ENCODE measurements around the gene MLN. TPM values are rescaled to one million over a fixed set of nuclear protein-coding genes. Genes with fewer than 3 reads are reported as not detected.
A peak's percentile ranks its signal among the peaks of the same experiment; 100 is the strongest.

Gene MLN
- polyA plus RNA-seq, 2 of the 4 experiments (the other 2 are of a cell fraction) = not detected

DNA sequence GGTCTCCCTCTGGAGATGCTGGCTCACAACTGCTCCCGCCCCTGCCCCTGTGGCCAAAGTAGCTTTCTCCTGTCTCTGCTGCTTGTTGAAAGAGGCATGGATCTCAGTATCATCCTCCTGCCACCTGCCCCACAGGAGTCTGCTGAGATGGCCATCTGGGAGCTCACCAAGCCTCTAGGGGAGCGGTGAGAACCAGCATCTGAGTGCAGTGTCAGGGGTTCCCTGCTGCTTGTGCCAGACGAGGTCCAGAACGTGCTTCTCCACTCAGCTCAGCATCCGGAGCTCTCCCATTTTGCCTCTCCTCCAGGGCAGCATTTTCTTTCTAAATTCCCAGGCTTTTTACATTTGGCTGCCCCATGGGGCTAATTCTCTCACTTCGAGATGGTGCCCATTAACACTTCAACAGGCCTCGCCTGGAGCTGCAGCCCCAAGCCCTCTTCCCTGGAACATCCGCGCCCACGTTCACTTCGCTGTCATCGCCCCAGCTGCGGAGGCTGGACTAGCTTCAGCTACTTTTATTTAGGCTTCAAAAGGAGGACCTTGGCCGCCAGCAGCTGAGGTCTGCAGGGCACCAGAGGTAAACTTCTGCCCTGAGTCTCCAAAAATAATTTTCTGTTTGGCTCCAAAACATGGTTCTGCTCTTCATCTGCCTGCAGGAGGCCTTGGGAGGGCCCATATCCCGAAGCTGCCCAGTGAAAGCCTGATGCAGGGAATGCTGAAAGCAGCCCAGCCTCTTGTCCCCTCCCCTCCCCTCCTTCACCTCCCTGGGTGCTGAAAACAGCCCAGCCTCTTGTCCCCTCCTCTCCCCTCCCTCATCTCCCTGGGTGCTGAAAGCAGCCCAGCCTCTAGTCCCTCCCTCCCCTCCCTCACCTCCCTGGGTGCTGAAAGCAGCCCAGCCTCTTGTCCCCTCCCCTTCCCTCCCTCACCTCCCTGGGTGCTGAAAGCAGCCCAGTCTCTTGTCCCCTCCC is 25.2 kb upstream of the MLN start:
- 82% methylated on average over 15 of the region's 15 CpGs for WGBS (ENCODE audit: missing lambda C conversion rate)
- ATAC-seq (no peak), DNase-seq (ENCODE audit: low read depth in 1 of 2, low spot score in 1 of 2) (no peak), FAIRE-seq (no peak)
- POLR2A ChIA-PET = no interaction called here
- Histone ChIP-seq H3K4me2 (no peak overlapping the region), H3K9me3 (no peaks in the 10 kb centered on the region), H3K4me3 (no peak overlapping the region), H3K27ac (peak overlapping the region in 1 of 2 experiments; percentile 46; a peak in 1 of 6 replicates), H3K4me1 (0 out of 3 replicates have a peak, but pooled peaks cover under 1% of the 10 kb centered on the region)
- CTCF ChIA-PET = interaction anchor here (1.3 kb wide), 1 partner anchor 23 kb away, joined by 3 read pairs; no protein-coding TSS in a partner anchor
- TF ChIP-seq ESRRA (IDR thresholded peaks at IDR 0.05; ENCODE audit: borderline replicate concordance, low read length) (no peak), RFX5 (IDR thresholded peaks at IDR 0.05) (no peak)

DNA sequence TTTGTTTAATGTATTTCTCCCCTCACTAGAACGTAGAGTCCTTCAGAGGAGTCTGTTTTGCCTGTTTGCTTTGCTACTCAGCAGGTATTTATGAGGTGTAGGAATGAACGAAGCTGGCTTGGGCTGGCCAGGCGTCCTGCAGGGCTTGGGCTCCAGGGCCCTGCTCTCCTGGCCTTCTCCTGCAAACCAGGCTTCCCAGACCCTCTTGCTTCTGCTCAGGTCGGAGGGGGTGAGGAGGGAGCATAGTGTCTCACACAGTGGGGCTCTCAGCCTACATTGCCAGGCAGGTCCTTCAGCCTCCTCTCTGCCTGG is 24.6 kb upstream of the MLN start:
- H3K9me3 ChIP-seq = no peaks in the 10 kb centered on the region
- ChIA-PET CTCF (interaction anchor here (0.7 to 1.3 kb wide), 2 partner anchors 24 to 67 kb away, joined by 3 read pairs; no protein-coding TSS in a partner anchor), POLR2A (no interaction called here)
- H3K4me2 ChIP-seq = no peak overlapping the region
- no peak for DNase-seq (ENCODE audit: low read depth in 1 of 2, low spot score in 1 of 2)
- peak overlapping the region in 1 of 2 experiments; percentile 25; a peak in 1 of 6 replicates for H3K27ac ChIP-seq
- no peak overlapping the region for H3K4me3 ChIP-seq
- ATAC-seq = peak in 1 of 2 experiments; percentile 11; a peak in 1 of 6 replicates
- TF ChIP-seq GATA3 (IDR thresholded peaks at IDR 0.05; ENCODE audit: borderline replicate concordance) = no peak
- TF ChIP-seq PBX3 (IDR thresholded peaks at IDR 0.05) = no peak
- TF ChIP-seq JUN (IDR thresholded peaks at IDR 0.05) = no peak
- no peak for TF ChIP-seq NFE2L2 (conservative IDR thresholded peaks at IDR 0.05; ENCODE audit: low read length)
- TF ChIP-seq CBX2 (IDR thresholded peaks at IDR 0.05; ENCODE audit: borderline replicate concordance, low read depth) = no peak
- no peak for TF ChIP-seq E2F6 (IDR thresholded peaks at IDR 0.05; ENCODE audit: borderline replicate concordance, low read depth)
- TF ChIP-seq FOSL2 (IDR thresholded peaks at IDR 0.05) = no peak
- TF ChIP-seq FOSL2 (CRISPR knock-in tag; IDR thresholded peaks at IDR 0.05) = no peak
- TF ChIP-seq ZFP36 (IDR thresholded peaks at IDR 0.05; ENCODE audit: borderline replicate concordance, partially characterized antibody) = no peak
- TF ChIP-seq RNF2 (IDR thresholded peaks at IDR 0.05; ENCODE audit: borderline replicate concordance, low read depth) = no peak
- no peak for TF ChIP-seq RCOR1 (IDR thresholded peaks at IDR 0.05; ENCODE audit: low read depth, low read length)
- TF ChIP-seq CEBPB (IDR thresholded peaks at IDR 0.05) = no peak
- no peak for TF ChIP-seq BHLHE40 (IDR thresholded peaks at IDR 0.05; ENCODE audit: low read depth, low read length)
- TF ChIP-seq PHF8 (IDR thresholded peaks at IDR 0.05; ENCODE audit: borderline replicate concordance, low read depth) = no peak
- TF ChIP-seq NPAS2 (CRISPR knock-in tag; IDR thresholded peaks at IDR 0.05; ENCODE audit: borderline replicate concordance) = no peak
- TF ChIP-seq EP300 (IDR thresholded peaks at IDR 0.05) = no peak
- no peak for TF ChIP-seq CBX8 (IDR thresholded peaks at IDR 0.05)
- WGBS (ENCODE audit: missing lambda C conversion rate) = 43% methylated on average over 4 of the region's 4 CpGs
- no peak for FAIRE-seq
- no peaks in the 10 kb centered on the region for H3K4me1 ChIP-seq

DNA sequence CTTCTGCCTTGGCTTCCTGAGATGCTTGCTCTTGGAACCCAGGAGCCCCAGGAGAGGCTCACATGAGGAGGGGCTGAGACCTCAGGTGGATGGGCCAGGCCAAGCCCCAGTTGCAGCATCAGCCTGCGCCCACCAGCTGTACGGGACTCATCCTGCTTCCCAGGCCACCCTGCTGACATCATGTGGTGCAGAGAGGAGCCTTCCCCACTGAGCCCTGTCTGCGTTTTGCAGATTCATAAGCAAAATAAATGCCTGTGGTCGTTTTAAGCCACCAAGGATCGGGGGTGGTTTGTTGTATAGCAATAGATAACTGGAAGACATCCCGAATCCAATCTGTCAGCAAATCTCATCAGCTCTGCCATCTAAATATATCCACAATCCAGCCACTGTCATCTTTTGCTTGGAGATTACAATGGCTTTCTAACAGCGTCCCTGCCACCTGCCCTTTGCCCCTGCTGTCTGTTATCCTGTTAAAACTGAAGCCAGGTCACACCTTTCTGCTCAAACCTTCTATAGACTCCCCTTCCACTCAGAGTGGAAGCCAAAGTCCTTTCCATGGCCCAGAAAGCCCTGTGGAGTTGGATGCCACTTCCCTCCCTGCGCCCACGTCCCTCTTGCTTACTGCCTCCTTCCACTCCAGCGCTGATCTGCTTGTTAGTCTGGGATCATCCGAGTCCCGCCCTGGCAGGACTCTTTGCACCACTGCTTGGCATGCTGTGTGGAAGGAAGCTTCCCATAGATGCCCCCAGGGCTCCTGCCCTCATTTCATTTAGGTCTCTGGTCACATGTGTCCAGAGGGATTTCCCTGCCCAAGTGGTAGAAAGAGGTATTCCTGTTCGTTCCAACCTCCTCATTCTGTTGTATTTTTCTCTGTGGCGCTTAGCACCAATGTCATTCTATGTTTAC is 24.0 kb upstream of the MLN start:
- ATAC-seq = peak in 1 of 2 experiments; percentile 22; a peak in 1 of 6 replicates
- H3K27ac ChIP-seq = no peak overlapping the region
- H3K4me1 ChIP-seq = no peaks in the 10 kb centered on the region
- WGBS (ENCODE audit: missing lambda C conversion rate) = 76% methylated on average over 13 of the region's 14 CpGs
- no peak for FAIRE-seq
- ChIA-PET CTCF (interaction anchor here (0.7 to 2.8 kb wide), 2 partner anchors 56 to 66 kb away, joined by 3 to 8 read pairs; no protein-coding TSS in a partner anchor), POLR2A (no interaction called here)
- DNase-seq (ENCODE audit: low read depth in 1 of 2, low spot score in 1 of 2) = no peak
- H3K9me3 ChIP-seq = no peaks in the 10 kb centered on the region
- TF ChIP-seq RARB (CRISPR knock-in tag; IDR thresholded peaks at IDR 0.05) (no peak), MAFK (IDR thresholded peaks at IDR 0.05; ENCODE audit: partially characterized antibody) (no peak), MYC (IDR thresholded peaks at IDR 0.05; ENCODE audit: borderline replicate concordance, low read length) (no peak)
- H3K4me2 ChIP-seq = no peak overlapping the region
- no peak overlapping the region for H3K4me3 ChIP-seq
